SK-N-SH treated with all-trans-retinoic acid at 6 μM for 48 hours (cell line): ENCODE measurements around the gene UQCRH.
A peak's percentile ranks its signal among the peaks of the same experiment; 100 is the strongest.
"Not testable (repeated sequence)": the region's sequence is repeated elsewhere in the genome, so short reads cannot be mapped to it uniquely, and the experiment has no call there.

Experiments used
- ATAC-seq: fragments of 200-7000 bp; cut with Tn5 transposase; 3 replicates; pipeline ENCODE4 v1.9.1; 2020; ENCODE audit warnings: mild to moderate bottlenecking, moderate library complexity
- ARNTL ChIP-seq: fragments of 450-650 bp; formaldehyde crosslinking; IDR thresholded peaks from 2 replicates; pipeline ENCODE4 v1.5.0; 2020; ENCODE audit warnings: low read depth, mild to moderate bottlenecking, moderate library complexity, borderline replicate concordance
- CREB5 ChIP-seq: fragments of 250-450 bp; sonication (Bioruptor Pico); IDR thresholded peaks from 2 replicates; pipeline ENCODE4 v1.5.1; 2020; ENCODE audit warnings: low read depth, mild to moderate bottlenecking, moderate library complexity
- CSDC2 ChIP-seq: fragments of 250-450 bp; sonication (Bioruptor Pico); IDR thresholded peaks from 2 replicates; pipeline ENCODE4 v1.5.0; 2020; ENCODE audit warnings: mild to moderate bottlenecking, moderate library complexity
- CSRNP3 ChIP-seq: fragments of 250-450 bp; sonication (Bioruptor Pico); IDR thresholded peaks from 2 replicates; pipeline ENCODE4 v1.5.1; 2021; ENCODE audit warnings: mild to moderate bottlenecking, moderate library complexity
- ESRRG ChIP-seq: fragments of 250-450 bp; sonication (Bioruptor Pico); IDR thresholded peaks from 2 replicates; pipeline ENCODE4 v1.6.1; 2021; ENCODE audit warnings: mild to moderate bottlenecking
- GLIS3 ChIP-seq: fragments of 250-450 bp; sonication (Bioruptor Pico); IDR thresholded peaks from 2 replicates; pipeline ENCODE4 v1.5.0; 2020; ENCODE audit warnings: mild to moderate bottlenecking, moderate library complexity
- ISL1 ChIP-seq: fragments of 250-450 bp; sonication (Bioruptor Pico); IDR thresholded peaks from 2 replicates; pipeline ENCODE4 v2.1.2; 2022; ENCODE audit warnings: mild to moderate bottlenecking, moderate library complexity
- OSR1 ChIP-seq: fragments of 250-450 bp; sonication (Bioruptor Pico); IDR thresholded peaks from 2 replicates; pipeline ENCODE4 v1.8.0; 2022; ENCODE audit warnings: moderate library complexity, mild to moderate bottlenecking, inconsistent platforms
- PPARA ChIP-seq: fragments of 250-450 bp; sonication (Bioruptor Pico); IDR thresholded peaks from 2 replicates; pipeline ENCODE4 v1.5.0; 2020; ENCODE audit warnings: mild to moderate bottlenecking, borderline replicate concordance
- RARB ChIP-seq: fragments of 250-450 bp; sonication (Bioruptor Pico); IDR thresholded peaks from 2 replicates; pipeline ENCODE4 v1.8.0; 2021; ENCODE audit warnings: mild to moderate bottlenecking, moderate library complexity
- SNAI2 ChIP-seq: fragments of 250-450 bp; sonication (Bioruptor Pico); IDR thresholded peaks from 2 replicates; pipeline ENCODE4 v1.5.0; 2020; ENCODE audit warnings: mild to moderate bottlenecking, moderate library complexity
- TCF4 ChIP-seq: fragments of 250-450 bp; sonication (Bioruptor Pico); IDR thresholded peaks from 2 replicates; pipeline ENCODE4 v1.8.0; 2021; ENCODE audit warnings: mild to moderate bottlenecking, moderate library complexity, borderline replicate concordance
- TOX ChIP-seq: fragments of 250-450 bp; sonication (Bioruptor Pico); IDR thresholded peaks from 2 replicates; pipeline ENCODE4 v1.8.0; 2021; ENCODE audit warnings: mild to moderate bottlenecking, moderate library complexity, borderline replicate concordance
- TSHZ2 ChIP-seq: fragments of 250-450 bp; sonication (Bioruptor Pico); IDR thresholded peaks from 2 replicates; pipeline ENCODE4 v1.5.0; 2020; ENCODE audit warnings: mild to moderate bottlenecking, moderate library complexity
- ZC3H10 ChIP-seq: fragments of 250-450 bp; sonication (Bioruptor Pico); IDR thresholded peaks from 2 replicates; pipeline ENCODE4 v1.5.1; 2021; ENCODE audit warnings: mild to moderate bottlenecking, moderate library complexity
- ZFP3 ChIP-seq: fragments of 250-450 bp; sonication (Bioruptor Pico); IDR thresholded peaks from 2 replicates; pipeline ENCODE4 v1.5.0; 2020; ENCODE audit warnings: mild to moderate bottlenecking, moderate library complexity
- ZNF70 ChIP-seq: fragments of 450-650 bp; formaldehyde crosslinking; IDR thresholded peaks from 2 replicates; pipeline ENCODE4 v1.5.0; 2020; ENCODE audit warnings: mild to moderate bottlenecking, moderate library complexity
- ZNF8 ChIP-seq: fragments of 450-650 bp; formaldehyde crosslinking; IDR thresholded peaks from 2 replicates; pipeline ENCODE4 v1.5.0; 2020; ENCODE audit warnings: mild to moderate bottlenecking, moderate library complexity
- TF ChIP-seq, protein P1 (sequence below): fragments of 250-450 bp; sonication (Bioruptor Pico); IDR thresholded peaks from 2 replicates; pipeline ENCODE4 v1.8.0; 2021; ENCODE audit warnings: low read depth, mild to moderate bottlenecking, moderate library complexity, borderline replicate concordance

The UQCRH gene

GRCh38 chr1:46362158-46362557, 58.7 kb downstream of the UQCRH start:
- no peak for TF ChIP-seq RARB (CRISPR knock-in tag)
- no peak for TF ChIP-seq CREB5 (CRISPR knock-in tag)
- TF ChIP-seq, protein P1, sequence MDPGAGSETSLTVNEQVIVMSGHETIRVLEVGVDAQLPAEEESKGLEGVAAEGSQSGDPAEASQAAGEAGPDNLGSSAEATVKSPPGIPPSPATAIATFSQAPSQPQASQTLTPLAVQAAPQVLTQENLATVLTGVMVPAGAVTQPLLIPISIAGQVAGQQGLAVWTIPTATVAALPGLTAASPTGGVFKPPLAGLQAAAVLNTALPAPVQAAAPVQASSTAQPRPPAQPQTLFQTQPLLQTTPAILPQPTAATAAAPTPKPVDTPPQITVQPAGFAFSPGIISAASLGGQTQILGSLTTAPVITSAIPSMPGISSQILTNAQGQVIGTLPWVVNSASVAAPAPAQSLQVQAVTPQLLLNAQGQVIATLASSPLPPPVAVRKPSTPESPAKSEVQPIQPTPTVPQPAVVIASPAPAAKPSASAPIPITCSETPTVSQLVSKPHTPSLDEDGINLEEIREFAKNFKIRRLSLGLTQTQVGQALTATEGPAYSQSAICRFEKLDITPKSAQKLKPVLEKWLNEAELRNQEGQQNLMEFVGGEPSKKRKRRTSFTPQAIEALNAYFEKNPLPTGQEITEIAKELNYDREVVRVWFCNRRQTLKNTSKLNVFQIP = no peak
- TF ChIP-seq TCF4 = no peak
- no peak for TF ChIP-seq TOX (CRISPR knock-in tag)
- TF ChIP-seq ISL1 (CRISPR knock-in tag) = no peak
- TF ChIP-seq SNAI2 (CRISPR knock-in tag) = no peak
- ATAC-seq = no peak

GRCh38 chr1:46363121-46363520, 59.6 kb downstream of the UQCRH start:
- TF ChIP-seq SNAI2 (CRISPR knock-in tag) (no peak), CREB5 (CRISPR knock-in tag) (no peak), ZNF70 (CRISPR knock-in tag) (no peak), PPARA (CRISPR knock-in tag) (no peak), OSR1 (no peak), ZC3H10 (no peak)

DNA sequence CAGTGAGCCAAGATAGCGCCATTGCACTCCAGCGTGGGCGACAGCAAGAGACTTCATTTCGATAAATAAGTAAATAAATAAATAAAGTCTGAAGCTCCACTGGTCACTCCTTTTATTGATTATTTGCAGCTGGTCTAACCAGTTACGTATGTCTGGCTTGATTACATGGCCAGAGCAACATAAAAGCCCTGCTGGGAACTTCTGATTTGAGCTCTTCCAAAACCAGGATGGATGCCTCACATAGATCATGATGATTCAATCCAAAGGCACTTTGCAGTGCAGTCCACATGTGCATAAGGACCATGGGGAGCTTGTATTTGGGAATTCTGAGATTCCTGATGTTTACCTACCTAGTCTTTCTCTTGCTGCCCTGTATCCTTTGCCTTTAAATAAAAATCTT, 61.1 kb downstream of the UQCRH start:
- no peak for TF ChIP-seq TOX (CRISPR knock-in tag)
- TF ChIP-seq GLIS3 (CRISPR knock-in tag) = no peak
- no peak for TF ChIP-seq ESRRG (CRISPR knock-in tag)
- TF ChIP-seq CSRNP3 (CRISPR knock-in tag) = no peak
- TF ChIP-seq CSDC2 = no peak
- no peak for TF ChIP-seq ZNF70 (CRISPR knock-in tag)
- no peak for TF ChIP-seq ZNF8
- no peak for TF ChIP-seq ZFP3
- TF ChIP-seq ARNTL = no peak
- TF ChIP-seq ISL1 (CRISPR knock-in tag) = no peak
- TF ChIP-seq PPARA (CRISPR knock-in tag) = no peak
- no peak for TF ChIP-seq TSHZ2 (CRISPR knock-in tag)
- ATAC-seq = peak; percentile 77

More at GRCh38 chr1:46363121-46363520, 59.6 kb downstream of the UQCRH start:
- no peak for ATAC-seq

- ATAC-seq = not testable (repeated sequence)
Measured at GRCh38 chr1:46365796-46366195, 62.3 kb downstream of the UQCRH start.
